PFSK-1 (cell line): Measurements from ENCODE around the gene UGT8.

Experiments used
- FOXP2 ChIP-seq: optimal IDR thresholded peaks from 2 replicates; pipeline ENCODE3; 2011; ENCODE audit warnings: borderline replicate concordance, control low read depth, inconsistent platforms; ENCODE audit not compliant: insufficient read depth; ENCODE audit errors: extremely low read length, extremely low read depth
- POLR2AphosphoS5 ChIP-seq: IDR thresholded peaks from 2 replicates; pipeline ENCODE4 v1.6.1; 2012; ENCODE audit warnings: low read depth, mild to moderate bottlenecking, control low read depth, low read length, moderate library complexity
- REST ChIP-seq, 2 experiments: IDR thresholded peaks; 2 replicates each; pipeline versions ENCODE4 v1.6.1 to v1.8.0; 2011 to 2012; ENCODE audit warnings: low read depth in 2 of 2, low read length in 2 of 2, control low read depth in 1 of 2, inconsistent platforms in 1 of 2, mild to moderate bottlenecking in 1 of 2, moderate library complexity in 1 of 2; ENCODE audit not compliant: insufficient read depth in 1 of 2
- SIN3A ChIP-seq: IDR thresholded peaks from 2 replicates; pipeline ENCODE4 v1.6.1; 2012; ENCODE audit warnings: mild to moderate bottlenecking, low read length, moderate library complexity, borderline replicate concordance; ENCODE audit not compliant: insufficient read depth
- TAF1 ChIP-seq: IDR thresholded peaks from 2 replicates; pipeline ENCODE4 v1.6.1; 2012; ENCODE audit warnings: low read length, control low read depth, borderline replicate concordance; ENCODE audit not compliant: insufficient read depth

DNA sequence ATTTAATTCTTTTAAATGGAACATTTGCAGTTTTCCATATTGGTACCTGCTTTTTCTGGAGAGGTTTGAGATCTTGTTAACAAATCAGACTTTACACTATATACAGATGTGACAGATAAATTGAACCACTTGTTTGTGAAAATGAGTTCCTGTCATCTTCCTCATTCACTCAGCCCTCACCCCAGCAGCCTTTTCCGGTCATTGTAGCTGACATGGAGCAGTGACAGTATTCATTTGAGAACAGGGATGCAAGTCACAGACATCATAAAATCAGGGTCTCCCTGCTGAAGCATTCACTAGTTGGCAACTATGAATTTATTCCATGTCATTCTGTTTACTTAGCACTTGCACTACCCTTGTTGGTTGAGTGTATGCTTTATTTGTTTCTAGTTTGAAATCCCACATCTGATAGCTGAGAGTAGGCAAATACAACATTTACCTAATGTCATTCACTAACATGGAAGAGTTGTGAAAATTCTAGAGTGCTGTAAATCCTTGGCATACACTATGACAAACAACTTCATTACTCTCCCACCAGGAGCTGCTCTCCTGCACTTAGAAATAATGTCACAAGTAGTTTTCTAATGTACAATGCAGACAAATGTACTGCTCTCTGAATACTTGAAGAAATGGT is 78.9 kb downstream of the UGT8 start:
- no peak for TF ChIP-seq POLR2AphosphoS5
- TF ChIP-seq FOXP2, result no peak
- no peak for TF ChIP-seq SIN3A
- no peak for TF ChIP-seq TAF1
- TF ChIP-seq REST (IDR thresholded peaks at IDR 0.05; ENCODE audit: insufficient read depth in 1 of 2, low read depth in 2 of 2, low read length in 2 of 2), result no peak
